Dermis blood vessel endothelial cell (primary cell): ENCODE results near the gene LARGE1. TPM values are rescaled to one million over a fixed set of nuclear protein-coding genes. Genes with fewer than 3 reads are reported as not detected.

ENCODE experiments used
- DNase-seq: peaks from one replicate; pipeline ENCODE4 v3.0.0; 2010
- total RNA-seq: library from RNA; depleted of rRNA; stranded (reverse); fragments of >200 nt; gene quantifications from 2 replicates; pipeline ENCODE4 v1.2.3, GENCODE V29; 2014

The LARGE1 gene
- total RNA-seq, 1 donor from 2014 or later, result 14.0 TPM

- no peak for DNase-seq
Observed at GRCh38 chr22:33772745-33773144, 147.5 kb downstream of the LARGE1 start.

- DNase-seq, result no peak
Observed at GRCh38 chr22:33771136-33771535, 149.1 kb downstream of the LARGE1 start.

GRCh38 chr22:33770723-33771122, 149.6 kb downstream of the LARGE1 start:
- no peak for DNase-seq

- no peak for DNase-seq
Observed at GRCh38 chr22:33766091-33766490, 154.2 kb downstream of the LARGE1 start.

GRCh38 chr22:33758961-33759360, 161.3 kb downstream of the LARGE1 start:
- DNase-seq, result no peak

- no peak for DNase-seq
Observed at GRCh38 chr22:33757802-33758483, 162.3 kb downstream of the LARGE1 start.

GRCh38 chr22:33757041-33757801, 163.1 kb downstream of the LARGE1 start:
- DNase-seq, result no peak

- DNase-seq, result no peak
Observed at GRCh38 chr22:33756508-33756949, 163.7 kb downstream of the LARGE1 start.

- no peak for DNase-seq
Observed at GRCh38 chr22:33748714-33749113, 171.6 kb downstream of the LARGE1 start.

GRCh38 chr22:33747576-33748180, 172.6 kb downstream of the LARGE1 start:
- DNase-seq, result no peak

- DNase-seq, result no peak
Observed at GRCh38 chr22:33747029-33747428, 173.2 kb downstream of the LARGE1 start.

- no peak for DNase-seq
Observed at GRCh38 chr22:33746501-33746928, 173.8 kb downstream of the LARGE1 start.

- no peak for DNase-seq
Observed at GRCh38 chr22:33745501-33745900, 174.8 kb downstream of the LARGE1 start.

- no peak for DNase-seq
Observed at GRCh38 chr22:33743756-33744155, 176.5 kb downstream of the LARGE1 start.

- DNase-seq, result no peak
Observed at GRCh38 chr22:33741025-33741424, 179.3 kb downstream of the LARGE1 start.

- no peak for DNase-seq
Observed at GRCh38 chr22:33739516-33739915, 180.8 kb downstream of the LARGE1 start.

GRCh38 chr22:33737662-33738061, 182.6 kb downstream of the LARGE1 start:
- DNase-seq, result no peak

GRCh38 chr22:33735978-33736377, 184.3 kb downstream of the LARGE1 start:
- no peak for DNase-seq

GRCh38 chr22:33728847-33729246, 191.4 kb downstream of the LARGE1 start:
- DNase-seq, result no peak

GRCh38 chr22:33726294-33726734, 194.0 kb downstream of the LARGE1 start:
- no peak for DNase-seq

- no peak for DNase-seq
Observed at GRCh38 chr22:33723915-33724314, 196.4 kb downstream of the LARGE1 start.

GRCh38 chr22:33722816-33723215, 197.5 kb downstream of the LARGE1 start:
- no peak for DNase-seq

GRCh38 chr22:33720166-33720878, 200.0 kb downstream of the LARGE1 start:
- DNase-seq, result no peak
